ENCODE results near the gene DPY19L3. TPM values are rescaled to one million over a fixed set of nuclear protein-coding genes. Genes with fewer than 3 reads are reported as not detected.
"Not testable (repeated sequence)": the region's sequence is repeated elsewhere in the genome, so short reads cannot be mapped to it uniquely, and the experiment has no call there.

DPY19L3 gene
- total and polyA plus RNA-seq, 12 donors = 2.9 to 11.8 (median 4.4) TPM

DNA sequence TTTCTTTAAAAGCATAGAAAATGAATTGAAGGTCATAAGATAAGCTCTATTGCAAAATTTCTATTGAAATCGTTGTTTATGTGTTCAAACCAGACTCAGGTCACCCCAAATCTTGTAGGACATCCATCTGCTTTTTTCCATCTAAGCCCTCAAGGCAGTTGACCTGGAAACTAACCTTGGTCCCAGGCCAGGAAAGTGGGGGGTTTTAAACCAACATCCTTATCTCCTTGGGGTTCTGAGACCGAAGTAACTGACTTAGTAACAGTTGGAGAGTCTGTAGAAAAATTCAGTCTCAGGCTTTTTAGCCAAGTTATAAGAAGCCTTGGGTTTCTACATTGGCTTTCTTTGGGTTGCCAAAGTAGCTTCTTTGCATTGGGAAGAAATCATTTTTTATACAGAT lies 36.8 kb upstream of the DPY19L3 start:
- Histone ChIP-seq H3K9me3 (peaks cover 0 to 4% (median 0%) of the 10 kb centered on the region in 11 donors), H3K4me1 (peaks cover 0 to 42% (median 14%) of the 10 kb centered on the region in 9 donors), H3K4me3 (no peak overlapping the region), H3K27me3 (peaks cover 0 to 64% (median 0%) of the 10 kb centered on the region in 7 donors), H3K27ac (peak overlapping the region in 1 of 10 donors; percentile 45), H3K36me3 (peaks cover 0 to 76% (median 8%) of the 10 kb centered on the region in 9 donors)
- WGBS, 2 donors = 67 to 80% methylated on average over 2 of the region's 2 CpGs
- intact Hi-C loops (cut with DNase I) = no loop called here
- TF ChIP-seq, protein P1, sequence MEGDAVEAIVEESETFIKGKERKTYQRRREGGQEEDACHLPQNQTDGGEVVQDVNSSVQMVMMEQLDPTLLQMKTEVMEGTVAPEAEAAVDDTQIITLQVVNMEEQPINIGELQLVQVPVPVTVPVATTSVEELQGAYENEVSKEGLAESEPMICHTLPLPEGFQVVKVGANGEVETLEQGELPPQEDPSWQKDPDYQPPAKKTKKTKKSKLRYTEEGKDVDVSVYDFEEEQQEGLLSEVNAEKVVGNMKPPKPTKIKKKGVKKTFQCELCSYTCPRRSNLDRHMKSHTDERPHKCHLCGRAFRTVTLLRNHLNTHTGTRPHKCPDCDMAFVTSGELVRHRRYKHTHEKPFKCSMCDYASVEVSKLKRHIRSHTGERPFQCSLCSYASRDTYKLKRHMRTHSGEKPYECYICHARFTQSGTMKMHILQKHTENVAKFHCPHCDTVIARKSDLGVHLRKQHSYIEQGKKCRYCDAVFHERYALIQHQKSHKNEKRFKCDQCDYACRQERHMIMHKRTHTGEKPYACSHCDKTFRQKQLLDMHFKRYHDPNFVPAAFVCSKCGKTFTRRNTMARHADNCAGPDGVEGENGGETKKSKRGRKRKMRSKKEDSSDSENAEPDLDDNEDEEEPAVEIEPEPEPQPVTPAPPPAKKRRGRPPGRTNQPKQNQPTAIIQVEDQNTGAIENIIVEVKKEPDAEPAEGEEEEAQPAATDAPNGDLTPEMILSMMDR (IDR thresholded peaks at IDR 0.05) = no peak
- ATAC-seq (no peak), DNase-seq (no peak)

DNA sequence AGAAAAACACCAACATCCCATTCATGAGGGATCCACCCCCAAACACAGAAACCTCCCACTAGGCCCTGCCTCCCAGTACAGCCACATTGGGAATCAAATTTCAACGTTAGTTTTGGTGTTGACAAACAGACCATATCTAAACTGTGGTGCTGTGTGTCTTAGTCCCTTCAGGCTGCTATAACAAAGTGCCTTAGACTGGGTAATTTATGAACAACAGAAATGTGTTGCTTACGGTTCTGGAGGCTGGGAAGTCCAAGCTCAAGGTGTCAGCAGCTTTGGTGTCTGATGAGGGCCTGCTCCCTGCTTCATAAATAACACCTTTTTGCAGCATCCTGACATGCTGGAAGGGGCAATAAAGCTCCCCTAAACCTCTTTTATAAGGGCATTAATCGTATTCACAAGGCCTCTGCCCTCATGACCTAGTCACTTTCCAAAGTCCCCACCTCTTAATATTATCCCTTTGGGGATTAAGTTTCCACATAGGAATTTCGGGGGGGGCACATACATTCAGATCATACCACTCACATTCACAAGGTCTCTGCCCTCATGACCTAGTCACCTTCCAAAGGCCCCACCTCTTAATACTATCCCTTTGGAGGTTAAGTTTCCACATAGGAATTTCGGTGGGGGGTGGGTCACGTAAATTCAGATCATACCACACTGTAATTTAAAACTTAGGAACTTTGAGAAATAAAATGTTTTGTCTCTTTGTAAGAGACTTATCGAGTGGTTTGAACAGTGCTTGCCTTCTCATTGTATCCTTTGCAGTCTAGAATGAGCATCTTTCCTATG lies 32.6 kb upstream of the DPY19L3 start:
- H3K4me1 ChIP-seq = peaks cover 0 to 36% (median 14%) of the 10 kb centered on the region in 9 donors
- H3K4me3 ChIP-seq = no peak overlapping the region
- peaks cover 0 to 4% (median 0%) of the 10 kb centered on the region in 11 donors for H3K9me3 ChIP-seq
- H3K27me3 ChIP-seq = peaks cover 0 to 57% (median 0%) of the 10 kb centered on the region in 7 donors
- no peak for DNase-seq
- TF ChIP-seq, protein P1 (IDR thresholded peaks at IDR 0.05) = no peak
- intact Hi-C loops (cut with DNase I) = no loop called here
- H3K36me3 ChIP-seq = peaks cover 0 to 80% (median 10%) of the 10 kb centered on the region in 9 donors
- H3K27ac ChIP-seq = peak overlapping the region in 7 of 10 donors; percentile 48 to 73 (median 66)
- peak in 1 of 8 donors; percentile 9 for ATAC-seq
- 94% methylated on average over 7 of the region's 7 CpGs for WGBS, 2 donors

DNA sequence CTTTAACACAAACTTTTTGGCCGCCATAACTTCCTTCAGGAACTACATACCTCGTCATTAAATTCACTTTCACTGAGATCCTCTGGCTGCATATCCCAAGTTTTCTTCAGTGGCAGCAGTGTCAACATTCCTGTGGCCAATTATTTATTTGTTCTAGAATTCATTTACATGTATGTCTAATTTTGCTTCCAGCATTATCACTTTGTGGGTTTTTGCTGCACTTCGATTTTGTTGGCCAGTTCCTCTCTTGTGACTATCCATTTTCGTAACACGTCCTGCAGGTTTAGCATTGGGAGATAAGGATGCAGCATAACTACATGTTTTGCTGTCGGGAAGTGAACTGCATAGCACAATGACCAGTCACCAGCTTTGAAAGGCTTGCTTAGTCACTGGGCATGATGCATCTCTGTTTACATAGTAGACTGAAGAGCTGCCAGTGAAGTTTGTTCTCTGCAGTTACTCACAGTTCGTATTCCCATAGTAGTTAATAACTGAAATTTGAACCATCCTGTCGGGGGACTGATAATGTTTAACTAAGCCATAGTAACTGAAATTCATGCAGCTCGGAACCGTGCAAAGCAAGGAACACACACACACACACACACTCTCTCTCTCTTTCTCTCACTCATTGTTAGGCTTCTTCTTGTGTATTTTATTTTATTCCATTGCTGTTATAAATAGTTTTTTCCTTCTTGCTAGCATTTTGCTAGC lies 31.8 kb upstream of the DPY19L3 start:
- Histone ChIP-seq H3K27ac (peak overlapping the region in 8 of 10 donors; percentile 42 to 73 (median 62)), H3K9me3 (peaks cover 0 to 4% (median 0%) of the 10 kb centered on the region in 11 donors), H3K4me3 (no peak overlapping the region), H3K27me3 (peaks cover 0 to 48% (median 0%) of the 10 kb centered on the region in 7 donors), H3K4me1 (peaks cover 0 to 28% (median 7%) of the 10 kb centered on the region in 9 donors), H3K36me3 (peaks cover 0 to 86% (median 10%) of the 10 kb centered on the region in 9 donors)
- peak; percentile 55 to 99 (median 95) for ATAC-seq
- intact Hi-C loops (cut with DNase I) = loop anchor here in 1 of 10 donors (1.0 kb wide), 1 partner anchor 47 kb away; no protein-coding TSS in a partner anchor
- DNase-seq = peak in 1 of 2 donors; percentile 42
- WGBS, 2 donors = 47 to 51% methylated on average over 10 of the region's 10 CpGs
- TF ChIP-seq, protein P1 (IDR thresholded peaks at IDR 0.05) = no peak

DNA sequence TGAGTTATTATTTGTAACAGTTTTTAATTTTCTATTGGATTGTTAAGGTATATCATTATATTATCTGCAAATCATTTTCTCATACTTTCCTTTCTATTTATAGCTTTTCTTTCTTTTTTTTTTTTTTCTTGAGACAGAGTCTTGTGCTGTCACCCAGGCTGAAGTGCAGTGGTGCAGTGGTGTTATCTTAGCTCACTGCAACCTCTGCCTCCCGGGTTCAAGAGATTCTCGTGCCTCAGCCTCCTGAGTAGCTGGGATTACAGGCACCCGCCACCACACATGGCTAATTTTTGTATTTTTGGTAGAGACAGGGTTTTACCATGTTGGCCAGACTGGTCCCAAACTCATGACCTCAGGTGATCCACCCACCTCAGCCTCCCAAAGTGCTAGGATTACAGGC lies 31.2 kb upstream of the DPY19L3 start:
- Histone ChIP-seq H3K4me1 (peaks cover 0 to 24% (median 7%) of the 10 kb centered on the region in 9 donors), H3K36me3 (peaks cover 0 to 86% (median 10%) of the 10 kb centered on the region in 9 donors), H3K27me3 (peaks cover 0 to 47% (median 0%) of the 10 kb centered on the region in 7 donors), H3K27ac (peak overlapping the region in 8 of 10 donors; percentile 21 to 73 (median 58))
- intact Hi-C loops (cut with DNase I) = loop anchor here in 1 of 10 donors (1.0 kb wide), 1 partner anchor 46 kb away; no protein-coding TSS in a partner anchor
- DNase-seq, H3K9me3 ChIP-seq, ATAC-seq, H3K4me3 ChIP-seq: not testable (repeated sequence)
- 91 to 97% methylated on average over 3 of the region's 3 CpGs for WGBS, 2 donors
